ENCODE measurements around the gene FIS1.

FIS1 gene

GRCh38 chr7:101234636-101235035 lies 10.2 kb downstream of the FIS1 start:
- no peak for DNase-seq (ENCODE audit: low read depth in 2 of 2)

GRCh38 chr7:101233907-101234547 lies 10.9 kb downstream of the FIS1 start:
- no peak for DNase-seq (ENCODE audit: low read depth in 2 of 2)

GRCh38 chr7:101232141-101232850 lies 12.6 kb downstream of the FIS1 start:
- no peak for DNase-seq (ENCODE audit: low read depth in 2 of 2)

GRCh38 chr7:101231644-101232043 lies 13.2 kb downstream of the FIS1 start:
- no peak for DNase-seq (ENCODE audit: low read depth in 2 of 2)

GRCh38 chr7:101226721-101227120 lies 18.2 kb downstream of the FIS1 start:
- no peak for DNase-seq (ENCODE audit: low read depth in 2 of 2)

GRCh38 chr7:101225650-101226049 lies 19.2 kb downstream of the FIS1 start:
- no peak for DNase-seq (ENCODE audit: low read depth in 2 of 2)

- no peak for DNase-seq (ENCODE audit: low read depth in 2 of 2)
These were observed 21.4 kb downstream of the FIS1 start for GRCh38 chr7:101223528-101223927.

- no peak for DNase-seq (ENCODE audit: low read depth in 2 of 2)
These were observed 22.5 kb downstream of the FIS1 start for GRCh38 chr7:101222275-101222830.

- no peak for DNase-seq (ENCODE audit: low read depth in 2 of 2)
These were observed 24.6 kb downstream of the FIS1 start for GRCh38 chr7:101220295-101220694.

- DNase-seq (ENCODE audit: low read depth in 2 of 2): no peak
These were observed 26.4 kb downstream of the FIS1 start for GRCh38 chr7:101218236-101219125.

GRCh38 chr7:101217388-101218235 lies 27.3 kb downstream of the FIS1 start, which contains the start of the genes PLOD3 and ZNHIT1:
PLOD3 (minus strand) TSS chr7:101217581; CDS start chr7:101217274, 307 bp downstream.
ZNHIT1 (plus strand) TSS chr7:101218165; CDS start chr7:101218196, 31 bp downstream.
- DNase-seq (ENCODE audit: low read depth in 2 of 2): peak; percentile 94 to 95

GRCh38 chr7:101216860-101217387 lies 28.0 kb downstream of the FIS1 start:
- no peak for DNase-seq (ENCODE audit: low read depth in 2 of 2)

- no peak for DNase-seq (ENCODE audit: low read depth in 2 of 2)
These were observed 28.7 kb downstream of the FIS1 start for GRCh38 chr7:101216001-101216859.

- DNase-seq (ENCODE audit: low read depth in 2 of 2): no peak
These were observed 32.9 kb downstream of the FIS1 start for GRCh38 chr7:101212014-101212413.

GRCh38 chr7:101211501-101211900 lies 33.4 kb downstream of the FIS1 start:
- DNase-seq (ENCODE audit: low read depth in 2 of 2): no peak

GRCh38 chr7:101210143-101210542 lies 34.7 kb downstream of the FIS1 start:
- no peak for DNase-seq (ENCODE audit: low read depth in 2 of 2)

- no peak for DNase-seq (ENCODE audit: low read depth in 2 of 2)
These were observed 36.1 kb downstream of the FIS1 start for GRCh38 chr7:101208794-101209193.

- DNase-seq (ENCODE audit: low read depth in 2 of 2): no peak
These were observed 37.4 kb downstream of the FIS1 start for GRCh38 chr7:101207459-101207858.

- DNase-seq (ENCODE audit: low read depth in 2 of 2): no peak
These were observed 38.2 kb downstream of the FIS1 start for GRCh38 chr7:101206665-101207042.

Data from fibroblast of skin of left biceps (primary cell).